ENCODE data around the gene B3GAT2.

GRCh38 chr6:70995411-70995810, 38.6 kb upstream of the B3GAT2 start:
- TF ChIP-seq CTCF (IDR thresholded peaks at IDR 0.05) = no peak
- no peak for TF ChIP-seq POLR2A (IDR thresholded peaks at IDR 0.05)
